Keratinocyte (primary cell): Measurements from ENCODE around the gene PRKCH. TPM values are rescaled to one million over a fixed set of nuclear protein-coding genes. Genes with fewer than 3 reads are reported as not detected.
"Not testable (repeated sequence)": the region's sequence is repeated elsewhere in the genome, so short reads cannot be mapped to it uniquely, and the experiment has no call there.

Source experiments
- DNase-seq: peaks from one replicate; pipeline ENCODE4 v3.0.0-alpha.2; 2011; ENCODE audit warnings: low read depth, missing footprints, low spot score
- FAIRE-seq: peaks from 2 replicates; lab custom pipeline; 2011; peaks lifted over from hg19 to GRCh38; lab: Jason Lieb, UNC
- H2AFZ ChIP-seq: 2 replicates; pipeline ENCODE4 v1.6.0; 2012; ENCODE audit warnings: low read length, control low read depth, inconsistent platforms; ENCODE audit not compliant: control insufficient read depth
- H3K27ac ChIP-seq: 2 replicates; pipeline ENCODE4 v1.5.1; 2011; ENCODE audit warnings: low read length; ENCODE audit not compliant: control insufficient read depth, insufficient read depth
- H3K27me3 ChIP-seq: 3 replicates; pipeline ENCODE4 v1.6.0; 2011; ENCODE audit warnings: low read length; ENCODE audit not compliant: control insufficient read depth, insufficient read depth; ENCODE audit errors: extremely low read depth
- H3K36me3 ChIP-seq, 2 experiments: 2 replicates in 1 of 2; 3 replicates in 1 of 2; pipeline ENCODE4 v1.5.1; 2011; ENCODE audit warnings: low read length in 2 of 2, mild to moderate bottlenecking in 1 of 2; ENCODE audit not compliant: control insufficient read depth in 2 of 2, insufficient read depth in 2 of 2; ENCODE audit errors: extremely low read depth in 1 of 2
- H3K4me1 ChIP-seq: 3 replicates; pipeline ENCODE4 v1.5.1; 2011; ENCODE audit warnings: low read length; ENCODE audit not compliant: control insufficient read depth, insufficient read depth; ENCODE audit errors: extremely low read depth
- H3K4me2 ChIP-seq: 3 replicates; pipeline ENCODE4 v1.6.0; 2011; ENCODE audit warnings: low read depth, low read length; ENCODE audit not compliant: control insufficient read depth, insufficient read depth; ENCODE audit errors: extremely low read depth
- H3K4me3 ChIP-seq, 3 experiments: fragments of 200-600 bp in 1 of 3; sonication (generic) in 1 of 3; 2 replicates in 2 of 3; 3 replicates in 1 of 3; pipeline ENCODE4 v1.5.1; 2011 to 2016; ENCODE audit warnings: low read length in 3 of 3, mild to moderate bottlenecking in 3 of 3, control low read depth in 2 of 3, inconsistent platforms in 1 of 3, low read depth in 1 of 3, mixed read lengths in 1 of 3, mixed run types in 1 of 3, moderate library complexity in 1 of 3; ENCODE audit not compliant: control insufficient read depth in 2 of 3, insufficient read depth in 2 of 3; ENCODE audit errors: extremely low read depth in 1 of 3
- H3K79me2 ChIP-seq: 2 replicates; pipeline ENCODE4 v1.6.0; 2012; ENCODE audit warnings: low read length; ENCODE audit not compliant: control insufficient read depth, insufficient read depth
- H3K9ac ChIP-seq: 3 replicates; pipeline ENCODE4 v1.6.0; 2011; ENCODE audit warnings: low read length; ENCODE audit not compliant: control insufficient read depth, insufficient read depth; ENCODE audit errors: extremely low read depth
- H3K9me1 ChIP-seq: 3 replicates; pipeline ENCODE4 v1.6.0; 2011; ENCODE audit warnings: low read length; ENCODE audit not compliant: control insufficient read depth, insufficient read depth; ENCODE audit errors: extremely low read depth
- H3K9me3 ChIP-seq: 2 replicates; pipeline ENCODE4 v1.5.1; 2012; ENCODE audit warnings: low read depth, low read length; ENCODE audit not compliant: control insufficient read depth
- H4K20me1 ChIP-seq: 3 replicates; pipeline ENCODE4 v1.6.0; 2011; ENCODE audit warnings: low read length; ENCODE audit not compliant: control insufficient read depth, insufficient read depth; ENCODE audit errors: extremely low read depth
- CTCF ChIP-seq, 3 experiments: IDR thresholded peaks in 1 of 3; conservative IDR thresholded peaks in 1 of 3; optimal IDR thresholded peaks in 1 of 3; 2 replicates in 2 of 3; 3 replicates in 1 of 3; pipeline versions ENCODE3 to v1.5.1; 2011; ENCODE audit warnings: low read length in 3 of 3, mild to moderate bottlenecking in 3 of 3, moderate library complexity in 2 of 3, control low read depth in 1 of 3, inconsistent platforms in 1 of 3; ENCODE audit not compliant: insufficient read depth in 2 of 3; ENCODE audit errors: extremely low read depth in 1 of 3
- EZH2 ChIP-seq: IDR thresholded peaks from one replicate; pipeline ENCODE4 v1.6.1; 2012; ENCODE audit warnings: inconsistent platforms, mild to moderate bottlenecking, low read length, moderate library complexity
- dilution Hi-C: fragments of 300-500 bp; cut with MboI; formaldehyde crosslinking; loops from one replicate; pipeline ENCODE4 v1.7.0; 2020; ENCODE audit warnings: low sequenced_read_pairs; ENCODE audit not compliant: extremely low pct_ligation_motif_present
- polyA plus RNA-seq, 5 experiments: library from polyadenylated mRNA; depleted of rRNA in 3 of 5; stranded (reverse) in 3 of 5; stranded (forward) in 1 of 5; unstranded in 1 of 5; fragments of >200 nt; gene quantifications; 1 replicate in 1 of 5; 2 replicates in 3 of 5; 3 replicates in 1 of 5; pipeline versions ENCODE4 v1.2.1 to v1.2.3, GENCODE V29; 2011 to 2012; ENCODE audit warnings: missing spikeins in 2 of 5, low read depth in 1 of 5, low replicate concordance in 1 of 5

PRKCH gene
- polyA plus RNA-seq, 1 donor (not counting 4 experiments of a cell fraction or from before 2014, with no cell fraction given), result 13.7 TPM

- TF ChIP-seq EZH2 (no peak), CTCF (optimal IDR thresholded peaks at IDR 0.05 in 1 of 3, IDR thresholded peaks at IDR 0.05 in 1 of 3, conservative IDR thresholded peaks at IDR 0.05 in 1 of 3; ENCODE audit: extremely low read depth in 1 of 3, insufficient read depth in 2 of 3, low read length in 3 of 3) (no peak)
- no peak overlapping the region for H3K4me3 ChIP-seq
- no peaks in the 10 kb centered on the region for H3K9me3 ChIP-seq
- H3K79me2 ChIP-seq, result no peaks in the 10 kb centered on the region
- H3K4me2 ChIP-seq, result no peak overlapping the region
- no peak overlapping the region for H3K9ac ChIP-seq
- no peaks in the 10 kb centered on the region for H4K20me1 ChIP-seq
- DNase-seq (no peak), FAIRE-seq (no peak)
- peaks cover 51% of the 10 kb centered on the region for H3K4me1 ChIP-seq
- H3K9me1 ChIP-seq, result no peaks in the 10 kb centered on the region
- no peaks in the 10 kb centered on the region for H3K27me3 ChIP-seq
- no peak overlapping the region for H2AFZ ChIP-seq
- no peak overlapping the region for H3K27ac ChIP-seq
- dilution Hi-C loops, result loop anchor here (10.0 kb wide), 1 partner anchor 281 kb away; no protein-coding TSS in a partner anchor
- no peaks in the 10 kb centered on the region for H3K36me3 ChIP-seq
Observed at GRCh38 chr14:61463664-61464285, 142.4 kb downstream of the PRKCH start.

GRCh38 chr14:61464539-61465320, 143.4 kb downstream of the PRKCH start:
- DNase-seq, FAIRE-seq, H3K4me2 ChIP-seq, H3K9me1 ChIP-seq, H3K4me3 ChIP-seq, H3K36me3 ChIP-seq, H4K20me1 ChIP-seq, H3K27me3 ChIP-seq, H3K79me2 ChIP-seq, H2AFZ ChIP-seq, H3K9ac ChIP-seq, H3K9me3 ChIP-seq, H3K27ac ChIP-seq: not testable (repeated sequence)
- peaks cover 52% of the 10 kb centered on the region for H3K4me1 ChIP-seq
- dilution Hi-C loops, result loop anchor here (10.0 kb wide), 1 partner anchor 280 kb away; no protein-coding TSS in a partner anchor
